ENCODE measurements around the gene OLFM3. TPM values are rescaled to one million over a fixed set of nuclear protein-coding genes. Genes with fewer than 3 reads are reported as not detected.

The OLFM3 gene
- total and polyA plus RNA-seq, 2 experiments from 2014 or later, result 0.21 to 0.31 TPM

GRCh38 chr1:101816262-101816661, 180.5 kb downstream of the OLFM3 start (continued):
- TF ChIP-seq CREB1 (CRISPR knock-in tag; IDR thresholded peaks at IDR 0.05; ENCODE audit: low read depth) (no peak), ZNF114 (CRISPR knock-in tag; IDR thresholded peaks at IDR 0.05) (no peak), CTCF (conservative IDR thresholded peaks at IDR 0.05; ENCODE audit: low read depth in 2 of 2) (no peak), EZH2phosphoT487 (IDR thresholded peaks at IDR 0.05; ENCODE audit: unreplicated experiment) (no peak), NANOG (IDR thresholded peaks at IDR 0.05; ENCODE audit: borderline replicate concordance) (no peak)

- no peak for ATAC-seq
- no peaks in the 10 kb centered on the region for H3K36me3 ChIP-seq (ENCODE audit: insufficient read depth)
- H2AFZ ChIP-seq, result no peak overlapping the region
These were observed 198.3 kb downstream of the OLFM3 start for GRCh38 chr1:101798417-101798816.

More at GRCh38 chr1:101798417-101798816, 198.3 kb downstream of the OLFM3 start:
- Mint-ChIP-seq H3K4me3 (no peak overlapping the region), H3K9me3 (no peaks in the 10 kb centered on the region), H3K4me1 (peaks cover 7% of the 10 kb centered on the region; the same call in 2 of the 3 replicates), H3K27ac (no peak overlapping the region), H3K36me3 (ENCODE audit: low read depth) (no peaks in the 10 kb centered on the region), H3K27me3 (ENCODE audit: insufficient read depth, low read depth, poor library complexity) (no peaks in the 10 kb centered on the region)
- Histone ChIP-seq H3K79me2 (replicated peaks; ENCODE audit: insufficient read depth) (no peaks in the 10 kb centered on the region), H3K4me1 (ENCODE audit: insufficient read depth) (no peaks in the 10 kb centered on the region), H3K27me3 (ENCODE audit: insufficient read depth) (no peaks in the 10 kb centered on the region), H3K4me3 (no peak overlapping the region), H3F3A (replicated peaks; ENCODE audit: low read depth) (no peaks in the 10 kb centered on the region), H4K20me1 (replicated peaks; ENCODE audit: insufficient read depth) (no peaks in the 10 kb centered on the region), H3K4me2 (no peak overlapping the region), H3K9me2 (ENCODE audit: insufficient read depth) (no peaks in the 10 kb centered on the region), H3K27ac (ENCODE audit: low read depth) (no peak overlapping the region)
- DNase-seq (ENCODE audit: low spot score), result no peak
- TF ChIP-seq POLR2AphosphoS5 (IDR thresholded peaks at IDR 0.05; ENCODE audit: low read depth) (no peak), JUNB (IDR thresholded peaks at IDR 0.05; ENCODE audit: unreplicated experiment) (no peak), REST (IDR thresholded peaks at IDR 0.05; ENCODE audit: unreplicated experiment) (no peak)
